Stimulated activated CD4-positive, alpha-beta T cell treated with anti-CD3 and anti-CD28 coated beads, Interleukin-2, amount 100 ng/mL, for 24 hours (primary cell): ENCODE measurements around the gene CD163L1.
"Not testable (repeated sequence)": the region's sequence is repeated elsewhere in the genome, so short reads cannot be mapped to it uniquely, and the experiment has no call there.

Experiments used
- DNase-seq, 2 donors: peaks; one replicate each; pipeline ENCODE4 v3.0.0-alpha.2; 2020

CD163L1 gene

DNA sequence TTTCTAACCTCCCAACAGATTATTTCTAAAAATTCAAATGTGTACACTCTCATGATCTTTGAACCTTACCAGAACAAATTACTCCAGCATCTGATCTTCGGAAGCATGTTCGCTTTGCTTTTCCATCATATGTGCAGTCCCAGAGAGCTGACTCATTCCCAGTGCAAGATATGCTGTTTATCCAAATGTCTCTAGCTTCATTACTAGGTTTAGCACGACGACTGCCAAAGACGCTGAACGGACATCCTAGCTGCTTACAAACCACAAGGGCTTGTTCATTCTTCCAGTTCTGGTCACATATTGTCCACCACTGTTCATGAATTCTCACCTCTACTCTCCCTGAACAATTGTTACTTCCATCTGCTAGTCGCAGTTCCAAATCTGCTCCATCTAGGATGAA lies 40.5 kb downstream of the CD163L1 start:
- no peak for DNase-seq

GRCh38 chr12:7399089-7399488 lies 44.9 kb downstream of the CD163L1 start:
- no peak for DNase-seq

- DNase-seq = no peak
Observed at GRCh38 chr12:7396418-7396817, 47.5 kb downstream of the CD163L1 start.

GRCh38 chr12:7395950-7396349 lies 48.0 kb downstream of the CD163L1 start:
- peak in 1 of 2 donors; percentile 1 for DNase-seq

DNA sequence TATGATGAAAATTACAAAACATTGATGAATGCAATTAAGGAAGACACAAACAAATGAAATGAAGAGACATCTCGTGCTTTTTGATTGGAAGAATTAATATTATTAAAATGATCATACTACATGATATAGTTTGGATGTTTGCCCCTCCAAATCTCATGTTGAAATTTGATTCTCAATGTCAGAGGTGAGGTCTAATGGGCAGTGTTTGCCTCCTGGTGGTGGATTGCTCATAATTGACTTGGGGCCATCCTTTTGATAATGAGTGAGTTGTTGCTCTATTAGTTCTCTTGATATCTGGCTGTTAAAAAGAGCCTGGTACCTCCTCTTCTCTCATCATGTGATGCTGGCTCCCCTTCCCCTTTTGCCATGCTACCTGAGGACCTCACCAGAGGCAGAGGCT lies 56.7 kb downstream of the CD163L1 start:
- no peak for DNase-seq

- DNase-seq = no peak
Observed at GRCh38 chr12:7383157-7383556, 60.8 kb downstream of the CD163L1 start.

- DNase-seq = no peak
Observed at GRCh38 chr12:7376196-7376595, 67.8 kb downstream of the CD163L1 start.

GRCh38 chr12:7375145-7375543 lies 68.8 kb downstream of the CD163L1 start:
- no peak for DNase-seq

GRCh38 chr12:7374423-7375144 lies 69.4 kb downstream of the CD163L1 start:
- peak in 1 of 2 donors; percentile 33 for DNase-seq

DNA sequence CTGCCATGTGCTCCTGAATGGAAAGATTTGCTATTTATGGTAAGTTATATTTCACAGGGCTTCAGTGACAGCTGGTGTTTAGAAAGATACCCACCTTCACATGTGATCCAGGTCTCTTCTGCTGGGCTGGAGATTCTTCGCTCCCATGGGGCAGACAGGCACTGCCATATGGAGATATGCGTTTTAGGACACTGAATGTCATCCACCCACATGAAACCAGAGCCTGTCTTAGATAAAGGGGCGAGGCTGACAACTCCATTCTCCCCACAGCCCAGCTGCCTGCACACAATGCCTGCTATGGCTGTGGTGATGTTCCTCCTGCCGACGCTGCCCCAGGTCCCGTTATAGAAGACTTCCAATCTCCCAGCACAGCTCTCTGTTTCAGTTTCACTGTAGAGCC lies 70.7 kb downstream of the CD163L1 start:
- no peak for DNase-seq

- DNase-seq = no peak
Observed at GRCh38 chr12:7369274-7369729, 74.7 kb downstream of the CD163L1 start.

DNA sequence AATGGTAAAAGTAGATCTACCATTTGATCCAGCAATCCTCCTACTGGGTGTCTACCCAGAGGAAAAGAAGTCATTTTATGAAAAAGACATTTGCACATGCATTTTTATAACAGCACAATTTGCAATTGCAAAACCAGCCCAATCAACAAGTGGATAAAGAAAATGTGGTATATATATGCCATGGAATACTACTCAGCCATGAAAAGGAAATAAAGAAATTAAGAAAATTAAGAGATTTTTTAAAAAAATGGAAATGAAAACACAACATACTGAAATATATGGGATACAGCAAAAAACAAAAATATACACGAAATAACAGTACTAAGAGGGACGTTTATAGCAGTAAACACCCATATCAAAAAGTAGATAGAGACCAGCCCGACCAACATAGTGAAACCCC lies 81.2 kb downstream of the CD163L1 start:
- DNase-seq = no peak

- no peak for DNase-seq
Observed at GRCh38 chr12:7361265-7361664, 82.7 kb downstream of the CD163L1 start.

DNA sequence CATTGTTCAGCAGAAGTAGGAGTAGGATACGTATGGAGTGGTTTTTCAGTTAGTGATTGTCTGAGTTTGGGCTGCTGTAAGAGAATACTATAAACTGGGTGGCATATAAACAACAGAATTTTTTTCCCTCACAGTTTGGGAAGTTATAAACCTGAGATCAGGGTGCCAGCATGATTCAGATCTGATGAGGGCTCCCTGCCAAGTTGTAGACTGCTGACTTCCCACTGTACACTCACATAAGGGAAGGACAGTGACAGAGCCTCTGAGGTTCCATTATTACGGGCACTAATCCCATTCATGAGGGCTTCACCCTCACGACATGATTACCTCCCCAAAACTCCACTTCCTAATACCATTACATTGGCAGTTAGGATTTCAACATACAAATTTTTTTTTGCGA lies 89.4 kb downstream of the CD163L1 start:
- DNase-seq = no peak

- no peak for DNase-seq
Observed at GRCh38 chr12:7352661-7353060, 91.3 kb downstream of the CD163L1 start.

- DNase-seq = no peak
Observed at GRCh38 chr12:7351177-7351576, 92.8 kb downstream of the CD163L1 start.

DNA sequence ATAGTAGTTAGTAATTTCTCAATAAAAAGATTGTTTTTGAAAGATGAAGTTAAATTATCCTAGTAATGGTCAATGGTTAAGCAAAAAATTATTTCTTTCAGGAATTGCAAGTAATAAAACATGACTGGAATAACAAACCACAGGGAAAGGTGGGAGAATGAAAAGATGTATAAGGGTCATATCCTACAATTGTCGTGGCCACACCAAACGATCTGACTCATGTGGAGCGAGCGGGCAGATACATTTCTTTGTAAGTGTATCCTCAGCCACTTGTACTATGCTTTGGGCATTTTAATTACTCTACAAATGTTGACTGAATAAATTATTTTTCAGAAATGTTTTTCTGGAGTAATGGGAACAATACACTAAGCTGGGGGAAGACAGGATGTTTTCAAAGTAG lies 94.5 kb downstream of the CD163L1 start:
- no peak for DNase-seq

GRCh38 chr12:7346551-7347225 lies 97.3 kb downstream of the CD163L1 start:
- DNase-seq = no peak

DNA sequence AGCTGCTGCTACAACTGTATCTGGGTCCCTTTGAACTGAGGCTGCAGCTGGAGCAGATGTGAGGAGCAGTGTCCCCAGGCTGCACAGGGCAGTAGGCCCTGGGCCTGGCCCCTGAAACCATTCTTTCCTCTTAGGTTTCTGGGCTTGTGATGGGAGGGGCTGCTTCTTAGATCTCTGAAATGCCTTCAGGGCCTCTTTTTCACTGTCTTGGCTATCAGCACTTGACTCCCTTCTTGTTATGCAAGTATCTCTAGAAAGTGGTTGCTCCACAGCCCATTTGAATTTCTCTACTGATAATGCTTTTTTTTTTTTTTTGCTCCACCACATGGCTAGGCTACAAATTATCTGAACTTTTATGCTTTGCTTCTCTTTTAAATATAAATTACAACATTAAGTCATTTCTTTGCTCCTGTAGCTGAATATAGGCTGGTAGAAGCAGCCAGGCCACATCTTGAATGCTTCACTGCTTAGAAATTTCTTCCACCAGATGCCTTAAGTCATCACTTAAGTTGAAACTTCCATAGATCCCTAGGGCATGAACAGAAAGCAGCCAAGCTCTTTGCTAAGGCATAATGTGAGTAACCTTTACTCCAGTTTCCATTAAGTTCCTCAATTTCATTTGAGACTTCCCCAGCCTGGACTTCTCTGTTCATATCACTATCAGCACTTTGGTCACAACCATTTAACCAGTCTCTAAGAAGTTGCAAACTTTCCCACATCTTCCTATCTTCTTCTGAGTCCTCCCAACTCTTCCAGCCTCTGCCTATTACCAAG lies 98.9 kb downstream of the CD163L1 start:
- no peak for DNase-seq

DNA sequence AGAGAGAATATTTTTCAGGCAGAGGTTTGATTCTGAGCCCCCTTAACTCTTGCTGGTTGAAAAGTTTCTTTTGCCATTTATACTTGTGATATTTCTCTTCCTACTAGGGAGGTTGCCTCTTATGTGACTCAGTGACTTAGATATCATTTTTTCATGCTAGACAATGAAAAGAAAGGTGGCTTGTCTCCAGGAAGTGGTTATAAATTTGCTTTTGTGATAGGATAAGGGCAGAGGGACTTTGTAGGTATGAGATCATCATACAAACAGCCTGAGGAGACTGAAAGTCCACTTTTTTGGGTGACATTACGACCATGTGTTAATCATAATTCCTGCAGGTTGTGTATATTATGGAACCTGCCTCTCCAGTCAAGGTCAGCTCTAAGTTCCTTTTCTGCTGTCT lies 104.3 kb downstream of the CD163L1 start:
- no peak for DNase-seq

GRCh38 chr12:7337790-7338189 lies 106.2 kb downstream of the CD163L1 start:
- DNase-seq = not testable (repeated sequence)

DNA sequence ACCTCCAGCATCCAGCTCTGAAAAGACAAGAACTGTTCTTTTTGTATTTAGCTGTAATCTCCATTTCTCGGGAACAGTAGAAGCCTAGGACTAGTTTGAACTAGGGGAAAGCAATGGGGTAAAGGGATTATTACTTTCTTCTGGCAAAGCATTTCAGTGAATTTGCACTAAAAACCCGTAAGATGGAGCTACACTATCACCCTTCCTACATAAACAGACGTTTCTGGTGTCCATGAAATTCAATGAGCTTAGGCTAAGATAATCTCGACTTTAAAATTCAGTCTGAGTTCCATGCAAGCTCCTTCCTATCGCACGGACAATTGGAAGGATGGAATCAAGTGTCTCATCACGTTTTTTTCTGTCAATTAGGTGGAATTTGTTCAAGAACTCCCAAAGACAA lies 116.0 kb downstream of the CD163L1 start:
- no peak for DNase-seq

DNA sequence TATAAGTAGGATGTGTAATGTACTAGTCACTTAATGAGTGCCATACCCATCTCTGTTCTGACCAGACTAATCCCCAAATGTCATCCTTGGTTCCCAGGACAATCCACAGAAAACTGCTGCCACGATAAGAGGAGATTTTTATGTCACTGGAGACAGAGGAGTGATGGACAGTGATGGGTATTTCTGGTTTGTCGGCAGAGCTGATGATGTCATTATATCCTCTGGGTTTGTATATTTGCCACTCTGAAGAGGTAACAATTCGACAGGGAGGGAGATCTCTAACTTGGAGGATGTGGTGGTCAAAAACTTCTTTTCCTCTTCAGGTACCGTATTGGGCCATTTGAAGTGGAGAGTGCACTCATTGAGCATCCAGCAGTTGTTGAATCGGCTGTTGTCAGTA lies 119.8 kb downstream of the CD163L1 start:
- DNase-seq = no peak

DNA sequence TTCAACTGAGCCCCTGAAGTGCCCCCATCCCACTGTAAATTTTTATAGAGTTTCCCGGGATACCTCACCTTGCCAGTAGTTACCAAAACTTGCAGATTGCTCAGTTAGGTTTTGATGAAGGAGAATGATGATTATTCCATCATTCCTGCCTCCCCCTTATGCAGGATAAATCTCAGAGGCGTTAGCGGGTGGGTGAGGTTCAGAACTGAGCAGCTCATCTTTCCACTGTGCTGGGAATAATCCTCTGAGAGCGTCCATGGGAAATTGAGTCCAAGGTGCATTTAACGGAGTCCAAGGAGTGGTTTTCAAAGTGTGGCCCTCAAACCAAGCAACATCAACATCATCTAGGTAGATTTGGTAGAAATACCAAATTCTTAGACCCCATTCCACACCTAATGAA lies 121.4 kb downstream of the CD163L1 start:
- DNase-seq = no peak
